H1 (cell line): Measurements from ENCODE around the gene MDH1B. TPM values are rescaled to one million over a fixed set of nuclear protein-coding genes. Genes with fewer than 3 reads are reported as not detected.

Source experiments
- CBX8 ChIP-seq: fragments of 300-800, 300-1000 bp; sonication (generic); IDR thresholded peaks from 2 replicates; pipeline ENCODE4 v1.7.1; 2016; ENCODE audit warnings: low read depth, low read length, borderline replicate concordance
- JUN ChIP-seq: IDR thresholded peaks from 2 replicates; pipeline ENCODE4 v1.6.1; 2011; ENCODE audit warnings: low read depth, mild to moderate bottlenecking, improper control_type of control experiment, low read length
- NRF1 ChIP-seq: IDR thresholded peaks from 2 replicates; pipeline ENCODE4 v1.6.1; 2011; ENCODE audit warnings: mild to moderate bottlenecking, low read depth, low read length, improper control_type of control experiment
- RNF2 ChIP-seq: fragments of 200-900, 300-1000 bp; sonication (generic); IDR thresholded peaks from 2 replicates; pipeline ENCODE4 v1.7.1; 2016; ENCODE audit warnings: borderline replicate concordance, low read depth, mild to moderate bottlenecking, antibody characterized with exemption, low read length; ENCODE audit not compliant: poor library complexity, severe bottlenecking; ENCODE audit errors: missing control alignments
- SP1 ChIP-seq: IDR thresholded peaks from 2 replicates; pipeline ENCODE4 v1.6.1; 2011; ENCODE audit warnings: low read depth, low read length
- TAF7 ChIP-seq: optimal IDR thresholded peaks from 2 replicates; pipeline ENCODE3; 2011; ENCODE audit warnings: low read depth, mild to moderate bottlenecking, inconsistent platforms, low read length, moderate library complexity, borderline replicate concordance
- YY1 ChIP-seq: IDR thresholded peaks from 2 replicates; pipeline ENCODE4 v1.6.1; 2011; ENCODE audit warnings: low read depth, mild to moderate bottlenecking, low read length
- ZNF274 ChIP-seq: IDR thresholded peaks from 2 replicates; pipeline ENCODE4 v1.7.0; 2012; ENCODE audit warnings: low read length, borderline replicate concordance; ENCODE audit errors: extremely low read depth
- polyA plus RNA-seq, 7 experiments: library from polyadenylated mRNA; depleted of rRNA in 3 of 7; stranded (reverse) in 5 of 7; unstranded in 2 of 7; fragments of >200 nt in 5 of 7; fragments of 200-250 nt in 2 of 7; gene quantifications; 1 replicate in 5 of 7; 2 replicates in 1 of 7; 4 replicates in 1 of 7; pipeline versions ENCODE4 v1.2.1 to v1.2.3, GENCODE V29; 2011 to 2013; ENCODE audit warnings: missing spikeins in 2 of 7, mixed read lengths in 2 of 7
- total RNA-seq: library from RNA; stranded (reverse); fragmentation: NEBNext Ultra II Directional; extraction: Animal tissue kit (Norgen Biotek cat#: 25700); gene quantifications from 2 replicates; pipeline ENCODE4 v1.2.1, GENCODE V29; 2021
- TF ChIP-seq, protein P1 (sequence below): fragments of 300-600 bp; sonication (generic); IDR thresholded peaks from 2 replicates; pipeline ENCODE4 v1.7.1; 2012; ENCODE audit warnings: low read length, moderate library complexity, mild to moderate bottlenecking, inconsistent platforms; ENCODE audit not compliant: insufficient replicate concordance

The MDH1B gene
- total and polyA plus RNA-seq, 2 of the 8 experiments (the other 6 are each of a cell fraction or from before 2014, with no cell fraction given) = 1.5 to 2.1 TPM

DNA sequence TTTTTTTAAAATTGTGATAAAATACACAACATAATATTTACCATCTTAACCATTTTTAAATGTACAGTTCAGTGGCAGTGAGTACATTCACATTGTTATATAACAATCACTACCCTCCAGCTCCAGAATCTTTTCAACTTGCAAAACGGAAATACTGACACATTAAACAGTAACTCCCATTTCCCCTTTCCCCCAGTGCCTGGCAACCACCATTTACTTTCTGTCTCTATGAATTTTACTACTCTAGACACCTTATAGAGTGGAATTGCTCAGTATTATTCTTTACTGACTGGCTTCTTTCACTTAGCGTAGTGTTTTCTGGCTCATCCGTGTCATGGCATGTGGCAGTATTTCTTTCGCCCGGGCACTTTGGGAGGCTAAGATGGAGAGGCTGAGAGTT is 32.9 kb upstream of the MDH1B start (continued):
- no peak for TF ChIP-seq ZNF274
- no peak for TF ChIP-seq RNF2
- TF ChIP-seq NRF1 = no peak
- no peak for TF ChIP-seq JUN
- no peak for TF ChIP-seq SP1
- TF ChIP-seq, protein P1, sequence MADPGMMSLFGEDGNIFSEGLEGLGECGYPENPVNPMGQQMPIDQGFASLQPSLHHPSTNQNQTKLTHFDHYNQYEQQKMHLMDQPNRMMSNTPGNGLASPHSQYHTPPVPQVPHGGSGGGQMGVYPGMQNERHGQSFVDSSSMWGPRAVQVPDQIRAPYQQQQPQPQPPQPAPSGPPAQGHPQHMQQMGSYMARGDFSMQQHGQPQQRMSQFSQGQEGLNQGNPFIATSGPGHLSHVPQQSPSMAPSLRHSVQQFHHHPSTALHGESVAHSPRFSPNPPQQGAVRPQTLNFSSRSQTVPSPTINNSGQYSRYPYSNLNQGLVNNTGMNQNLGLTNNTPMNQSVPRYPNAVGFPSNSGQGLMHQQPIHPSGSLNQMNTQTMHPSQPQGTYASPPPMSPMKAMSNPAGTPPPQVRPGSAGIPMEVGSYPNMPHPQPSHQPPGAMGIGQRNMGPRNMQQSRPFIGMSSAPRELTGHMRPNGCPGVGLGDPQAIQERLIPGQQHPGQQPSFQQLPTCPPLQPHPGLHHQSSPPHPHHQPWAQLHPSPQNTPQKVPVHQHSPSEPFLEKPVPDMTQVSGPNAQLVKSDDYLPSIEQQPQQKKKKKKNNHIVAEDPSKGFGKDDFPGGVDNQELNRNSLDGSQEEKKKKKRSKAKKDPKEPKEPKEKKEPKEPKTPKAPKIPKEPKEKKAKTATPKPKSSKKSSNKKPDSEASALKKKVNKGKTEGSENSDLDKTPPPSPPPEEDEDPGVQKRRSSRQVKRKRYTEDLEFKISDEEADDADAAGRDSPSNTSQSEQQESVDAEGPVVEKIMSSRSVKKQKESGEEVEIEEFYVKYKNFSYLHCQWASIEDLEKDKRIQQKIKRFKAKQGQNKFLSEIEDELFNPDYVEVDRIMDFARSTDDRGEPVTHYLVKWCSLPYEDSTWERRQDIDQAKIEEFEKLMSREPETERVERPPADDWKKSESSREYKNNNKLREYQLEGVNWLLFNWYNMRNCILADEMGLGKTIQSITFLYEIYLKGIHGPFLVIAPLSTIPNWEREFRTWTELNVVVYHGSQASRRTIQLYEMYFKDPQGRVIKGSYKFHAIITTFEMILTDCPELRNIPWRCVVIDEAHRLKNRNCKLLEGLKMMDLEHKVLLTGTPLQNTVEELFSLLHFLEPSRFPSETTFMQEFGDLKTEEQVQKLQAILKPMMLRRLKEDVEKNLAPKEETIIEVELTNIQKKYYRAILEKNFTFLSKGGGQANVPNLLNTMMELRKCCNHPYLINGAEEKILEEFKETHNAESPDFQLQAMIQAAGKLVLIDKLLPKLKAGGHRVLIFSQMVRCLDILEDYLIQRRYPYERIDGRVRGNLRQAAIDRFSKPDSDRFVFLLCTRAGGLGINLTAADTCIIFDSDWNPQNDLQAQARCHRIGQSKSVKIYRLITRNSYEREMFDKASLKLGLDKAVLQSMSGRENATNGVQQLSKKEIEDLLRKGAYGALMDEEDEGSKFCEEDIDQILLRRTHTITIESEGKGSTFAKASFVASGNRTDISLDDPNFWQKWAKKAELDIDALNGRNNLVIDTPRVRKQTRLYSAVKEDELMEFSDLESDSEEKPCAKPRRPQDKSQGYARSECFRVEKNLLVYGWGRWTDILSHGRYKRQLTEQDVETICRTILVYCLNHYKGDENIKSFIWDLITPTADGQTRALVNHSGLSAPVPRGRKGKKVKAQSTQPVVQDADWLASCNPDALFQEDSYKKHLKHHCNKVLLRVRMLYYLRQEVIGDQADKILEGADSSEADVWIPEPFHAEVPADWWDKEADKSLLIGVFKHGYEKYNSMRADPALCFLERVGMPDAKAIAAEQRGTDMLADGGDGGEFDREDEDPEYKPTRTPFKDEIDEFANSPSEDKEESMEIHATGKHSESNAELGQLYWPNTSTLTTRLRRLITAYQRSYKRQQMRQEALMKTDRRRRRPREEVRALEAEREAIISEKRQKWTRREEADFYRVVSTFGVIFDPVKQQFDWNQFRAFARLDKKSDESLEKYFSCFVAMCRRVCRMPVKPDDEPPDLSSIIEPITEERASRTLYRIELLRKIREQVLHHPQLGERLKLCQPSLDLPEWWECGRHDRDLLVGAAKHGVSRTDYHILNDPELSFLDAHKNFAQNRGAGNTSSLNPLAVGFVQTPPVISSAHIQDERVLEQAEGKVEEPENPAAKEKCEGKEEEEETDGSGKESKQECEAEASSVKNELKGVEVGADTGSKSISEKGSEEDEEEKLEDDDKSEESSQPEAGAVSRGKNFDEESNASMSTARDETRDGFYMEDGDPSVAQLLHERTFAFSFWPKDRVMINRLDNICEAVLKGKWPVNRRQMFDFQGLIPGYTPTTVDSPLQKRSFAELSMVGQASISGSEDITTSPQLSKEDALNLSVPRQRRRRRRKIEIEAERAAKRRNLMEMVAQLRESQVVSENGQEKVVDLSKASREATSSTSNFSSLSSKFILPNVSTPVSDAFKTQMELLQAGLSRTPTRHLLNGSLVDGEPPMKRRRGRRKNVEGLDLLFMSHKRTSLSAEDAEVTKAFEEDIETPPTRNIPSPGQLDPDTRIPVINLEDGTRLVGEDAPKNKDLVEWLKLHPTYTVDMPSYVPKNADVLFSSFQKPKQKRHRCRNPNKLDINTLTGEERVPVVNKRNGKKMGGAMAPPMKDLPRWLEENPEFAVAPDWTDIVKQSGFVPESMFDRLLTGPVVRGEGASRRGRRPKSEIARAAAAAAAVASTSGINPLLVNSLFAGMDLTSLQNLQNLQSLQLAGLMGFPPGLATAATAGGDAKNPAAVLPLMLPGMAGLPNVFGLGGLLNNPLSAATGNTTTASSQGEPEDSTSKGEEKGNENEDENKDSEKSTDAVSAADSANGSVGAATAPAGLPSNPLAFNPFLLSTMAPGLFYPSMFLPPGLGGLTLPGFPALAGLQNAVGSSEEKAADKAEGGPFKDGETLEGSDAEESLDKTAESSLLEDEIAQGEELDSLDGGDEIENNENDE = no peak
- TF ChIP-seq TAF7 = no peak
- TF ChIP-seq CBX8 = no peak
- no peak for TF ChIP-seq YY1
- TF ChIP-seq, all 59 proteins: peak for 0
